TTC549 (cell line): ENCODE measurements around the gene CLCA2.

Experiments
- FAIRE-seq: peaks from 2 replicates; lab custom pipeline; 2012; peaks lifted over from hg19 to GRCh38; lab: Jason Lieb, UNC

The CLCA2 gene

GRCh38 chr1:86430376-86430775, 6.4 kb downstream of the CLCA2 start:
- FAIRE-seq: no peak

- no peak for FAIRE-seq
Measured at GRCh38 chr1:86434059-86434458, 10.1 kb downstream of the CLCA2 start.

- no peak for FAIRE-seq
Measured at GRCh38 chr1:86435327-86435726, 11.4 kb downstream of the CLCA2 start.

GRCh38 chr1:86436041-86436440, 12.1 kb downstream of the CLCA2 start:
- no peak for FAIRE-seq

- FAIRE-seq: no peak
Measured at GRCh38 chr1:86441581-86441980, 17.6 kb downstream of the CLCA2 start.

GRCh38 chr1:86441997-86442396, 18.0 kb downstream of the CLCA2 start:
- FAIRE-seq: no peak

- FAIRE-seq: no peak
Measured at GRCh38 chr1:86445919-86446318, 21.9 kb downstream of the CLCA2 start.

GRCh38 chr1:86447198-86447790, 23.3 kb downstream of the CLCA2 start:
- no peak for FAIRE-seq

- FAIRE-seq: no peak
Measured at GRCh38 chr1:86448670-86449069, 24.7 kb downstream of the CLCA2 start.

- no peak for FAIRE-seq
Measured at GRCh38 chr1:86449103-86449502, 25.1 kb downstream of the CLCA2 start.

- no peak for FAIRE-seq
Measured at GRCh38 chr1:86450847-86451246, 26.9 kb downstream of the CLCA2 start.

- FAIRE-seq: no peak
Measured at GRCh38 chr1:86453664-86454063, 29.7 kb downstream of the CLCA2 start.

- FAIRE-seq: no peak
Measured at GRCh38 chr1:86455073-86455472, 31.1 kb downstream of the CLCA2 start.

GRCh38 chr1:86460998-86461397, 37.0 kb downstream of the CLCA2 start:
- FAIRE-seq: no peak

GRCh38 chr1:86461482-86461881, 37.5 kb downstream of the CLCA2 start:
- FAIRE-seq: no peak

GRCh38 chr1:86464819-86465218, 40.8 kb downstream of the CLCA2 start:
- FAIRE-seq: no peak

- FAIRE-seq: no peak
Measured at GRCh38 chr1:86466109-86466844, 42.3 kb downstream of the CLCA2 start.

GRCh38 chr1:86466986-86467385, 43.0 kb downstream of the CLCA2 start:
- no peak for FAIRE-seq

GRCh38 chr1:86468501-86468977, 44.6 kb downstream of the CLCA2 start, which contains the start of gene CLCA1:
TSS of gene CLCA1 (plus strand) at chr1:86468927. CDS start at chr1:86468972, 45 bp downstream.
- no peak for FAIRE-seq

- FAIRE-seq: no peak
Measured at GRCh38 chr1:86470859-86471258, 46.9 kb downstream of the CLCA2 start.

- no peak for FAIRE-seq
Measured at GRCh38 chr1:86471291-86471690, 47.3 kb downstream of the CLCA2 start.

GRCh38 chr1:86472152-86472551, 48.2 kb downstream of the CLCA2 start:
- FAIRE-seq: no peak

GRCh38 chr1:86472767-86473166, 48.8 kb downstream of the CLCA2 start:
- FAIRE-seq: no peak

- no peak for FAIRE-seq
Measured at GRCh38 chr1:86477256-86477655, 53.3 kb downstream of the CLCA2 start.
